Liver (tissue), 3 donors: ENCODE data around the gene HORMAD2.

Source experiments
- CTCF ChIP-seq: fragments of 150-350 bp; IDR thresholded peaks from 2 replicates; pipeline ENCODE4 v1.5.1; 2017; ENCODE audit warnings: improper control_type of control experiment, low read depth, low read length; ENCODE audit not compliant: missing input control
- RAD21 ChIP-seq, 2 donors: IDR thresholded peaks; 2 replicates each; pipeline ENCODE4 v1.6.1; 2016; ENCODE audit warnings: antibody characterized with exemption in 2 of 2, mild to moderate bottlenecking in 2 of 2
- TF ChIP-seq, protein P1 (sequence below): IDR thresholded peaks from 2 replicates; pipeline ENCODE4 v1.6.1; 2016; ENCODE audit warnings: antibody characterized with exemption, mild to moderate bottlenecking
- TF ChIP-seq, protein P2 (sequence below): IDR thresholded peaks from 2 replicates; pipeline ENCODE4 v1.6.1; 2016; ENCODE audit warnings: antibody characterized with exemption
- donor health status: healthy.
- donor health status: healthy.

DNA sequence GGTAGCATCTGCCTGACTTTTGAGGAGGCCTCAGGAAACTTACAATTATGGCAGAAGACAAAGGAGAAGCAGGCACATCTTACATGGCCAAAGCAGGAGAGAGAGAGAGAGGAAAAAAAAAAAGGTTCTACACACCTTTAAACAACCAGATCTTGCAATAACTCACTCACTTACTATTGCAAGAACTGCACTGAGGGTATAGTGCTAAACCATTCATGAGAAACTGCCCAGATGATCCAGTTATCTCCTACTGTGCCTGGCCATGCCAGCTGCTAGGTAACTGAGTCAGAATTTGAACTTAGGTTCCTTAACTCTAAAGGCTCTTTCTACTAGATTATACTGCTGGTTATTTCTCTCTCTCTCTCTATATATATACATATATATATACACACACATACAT, 7.3 kb downstream of the HORMAD2 start:
- TF ChIP-seq RAD21 (IDR thresholded peaks at IDR 0.05) (no peak), CTCF (no peak)
- TF ChIP-seq, protein P1, sequence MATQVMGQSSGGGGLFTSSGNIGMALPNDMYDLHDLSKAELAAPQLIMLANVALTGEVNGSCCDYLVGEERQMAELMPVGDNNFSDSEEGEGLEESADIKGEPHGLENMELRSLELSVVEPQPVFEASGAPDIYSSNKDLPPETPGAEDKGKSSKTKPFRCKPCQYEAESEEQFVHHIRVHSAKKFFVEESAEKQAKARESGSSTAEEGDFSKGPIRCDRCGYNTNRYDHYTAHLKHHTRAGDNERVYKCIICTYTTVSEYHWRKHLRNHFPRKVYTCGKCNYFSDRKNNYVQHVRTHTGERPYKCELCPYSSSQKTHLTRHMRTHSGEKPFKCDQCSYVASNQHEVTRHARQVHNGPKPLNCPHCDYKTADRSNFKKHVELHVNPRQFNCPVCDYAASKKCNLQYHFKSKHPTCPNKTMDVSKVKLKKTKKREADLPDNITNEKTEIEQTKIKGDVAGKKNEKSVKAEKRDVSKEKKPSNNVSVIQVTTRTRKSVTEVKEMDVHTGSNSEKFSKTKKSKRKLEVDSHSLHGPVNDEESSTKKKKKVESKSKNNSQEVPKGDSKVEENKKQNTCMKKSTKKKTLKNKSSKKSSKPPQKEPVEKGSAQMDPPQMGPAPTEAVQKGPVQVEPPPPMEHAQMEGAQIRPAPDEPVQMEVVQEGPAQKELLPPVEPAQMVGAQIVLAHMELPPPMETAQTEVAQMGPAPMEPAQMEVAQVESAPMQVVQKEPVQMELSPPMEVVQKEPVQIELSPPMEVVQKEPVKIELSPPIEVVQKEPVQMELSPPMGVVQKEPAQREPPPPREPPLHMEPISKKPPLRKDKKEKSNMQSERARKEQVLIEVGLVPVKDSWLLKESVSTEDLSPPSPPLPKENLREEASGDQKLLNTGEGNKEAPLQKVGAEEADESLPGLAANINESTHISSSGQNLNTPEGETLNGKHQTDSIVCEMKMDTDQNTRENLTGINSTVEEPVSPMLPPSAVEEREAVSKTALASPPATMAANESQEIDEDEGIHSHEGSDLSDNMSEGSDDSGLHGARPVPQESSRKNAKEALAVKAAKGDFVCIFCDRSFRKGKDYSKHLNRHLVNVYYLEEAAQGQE, result no peak
- TF ChIP-seq, protein P2, sequence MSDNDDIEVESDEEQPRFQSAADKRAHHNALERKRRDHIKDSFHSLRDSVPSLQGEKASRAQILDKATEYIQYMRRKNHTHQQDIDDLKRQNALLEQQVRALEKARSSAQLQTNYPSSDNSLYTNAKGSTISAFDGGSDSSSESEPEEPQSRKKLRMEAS, result no peak
